Activated T-cell treated with anti-CD3 and anti-CD28 coated beads for 48 hours (primary cell): ENCODE measurements around the gene OPCML.

Experiments
- DNase-seq: peaks from one replicate; pipeline ENCODE4 v3.0.0-alpha.2; 2020; ENCODE audit warnings: low read depth

Gene OPCML

GRCh38 chr11:133026952-133027351, 505.3 kb downstream of the OPCML start:
- DNase-seq: no peak

GRCh38 chr11:133024301-133024700, 508.0 kb downstream of the OPCML start:
- no peak for DNase-seq

- no peak for DNase-seq
Measured at GRCh38 chr11:133023232-133023631, 509.1 kb downstream of the OPCML start.

- no peak for DNase-seq
Measured at GRCh38 chr11:133021553-133021952, 510.7 kb downstream of the OPCML start.

- DNase-seq: no peak
Measured at GRCh38 chr11:133020372-133020714, 512.0 kb downstream of the OPCML start.

- no peak for DNase-seq
Measured at GRCh38 chr11:133019545-133020371, 512.5 kb downstream of the OPCML start.

- DNase-seq: no peak
Measured at GRCh38 chr11:133015457-133015856, 516.8 kb downstream of the OPCML start.

GRCh38 chr11:133014337-133014736, 518.0 kb downstream of the OPCML start:
- no peak for DNase-seq

GRCh38 chr11:133012803-133013202, 519.5 kb downstream of the OPCML start:
- DNase-seq: no peak

GRCh38 chr11:133011604-133012003, 520.7 kb downstream of the OPCML start:
- DNase-seq: no peak

- no peak for DNase-seq
Measured at GRCh38 chr11:133007027-133007584, 525.2 kb downstream of the OPCML start.

- DNase-seq: no peak
Measured at GRCh38 chr11:133004369-133004768, 527.9 kb downstream of the OPCML start.

GRCh38 chr11:132999516-132999915, 532.8 kb downstream of the OPCML start:
- no peak for DNase-seq

- no peak for DNase-seq
Measured at GRCh38 chr11:132999031-132999430, 533.3 kb downstream of the OPCML start.

GRCh38 chr11:132997396-132997795, 534.9 kb downstream of the OPCML start:
- DNase-seq: no peak

GRCh38 chr11:132994966-132995365, 537.3 kb downstream of the OPCML start:
- DNase-seq: no peak

- DNase-seq: no peak
Measured at GRCh38 chr11:132993991-132994502, 538.3 kb downstream of the OPCML start.

- DNase-seq: no peak
Measured at GRCh38 chr11:132992838-132993631, 539.3 kb downstream of the OPCML start.

GRCh38 chr11:132988411-132988810, 543.9 kb downstream of the OPCML start:
- no peak for DNase-seq

- DNase-seq: no peak
Measured at GRCh38 chr11:132987936-132988335, 544.4 kb downstream of the OPCML start.

GRCh38 chr11:132983641-132983978, 548.7 kb downstream of the OPCML start:
- no peak for DNase-seq

GRCh38 chr11:132982772-132983640, 549.3 kb downstream of the OPCML start:
- DNase-seq: no peak
